WTC11 (cell line): Measurements from ENCODE around the gene DNM3. TPM values are rescaled to one million over a fixed set of nuclear protein-coding genes. Genes with fewer than 3 reads are reported as not detected.

ENCODE experiments used
- ATAC-seq: fragments of 200-7000 bp; cut with Tn5 transposase; 2 replicates; pipeline ENCODE4 v1.10.0; 2021; ENCODE audit warnings: mild to moderate bottlenecking, moderate library complexity
- CTCF ChIA-PET: fragments of 300-600 bp; sonication (Branson Sonifier 250); formaldehyde crosslinking; loops from one replicate; lab custom pipeline; 2021; ENCODE audit warnings: antibody characterized with exemption; lab: Charles Lee
- POLR2A ChIA-PET: fragments of 350-600 bp; sonication (Branson Sonifier 250); formaldehyde crosslinking; loops from one replicate; lab custom pipeline; 2021; ENCODE audit warnings: antibody characterized with exemption; lab: Charles Lee
- DNase-seq: peaks from one replicate; pipeline ENCODE4 v3.0.0; 2021; ENCODE audit warnings: low spot score
- H3K27ac Mint-ChIP-seq: 2 replicates; pipeline ENCODE4 v1.8.0; 2021; ENCODE audit warnings: mixed read lengths
- H3K27me3 Mint-ChIP-seq: 2 replicates; pipeline ENCODE4 v1.8.0; 2021; ENCODE audit warnings: low read depth, mild to moderate bottlenecking, moderate library complexity, mixed read lengths
- H3K36me3 Mint-ChIP-seq: 2 replicates; pipeline ENCODE4 v1.8.0; 2021; ENCODE audit warnings: mixed read lengths
- H3K4me1 Mint-ChIP-seq: 2 replicates; pipeline ENCODE4 v1.8.0; 2022; ENCODE audit warnings: mixed read lengths
- H3K4me3 Mint-ChIP-seq: 2 replicates; pipeline ENCODE4 v1.8.0; 2021; ENCODE audit warnings: mild to moderate bottlenecking, moderate library complexity, mixed read lengths
- H3K9me3 Mint-ChIP-seq: 2 replicates; pipeline ENCODE4 v1.8.0; 2021; ENCODE audit warnings: mixed read lengths
- ESRRA ChIP-seq: sonication (generic); formaldehyde crosslinking; IDR thresholded peaks from 2 replicates; pipeline ENCODE4 v1.8.1; 2022; ENCODE audit warnings: mild to moderate bottlenecking, missing genetic modification reagents, borderline replicate concordance
- GRHL2 ChIP-seq: fragments of 250-450 bp; sonication (Bioruptor Pico); IDR thresholded peaks from 2 replicates; pipeline ENCODE4 v1.8.0; 2022; ENCODE audit warnings: mild to moderate bottlenecking, moderate library complexity; ENCODE audit not compliant: insufficient replicate concordance, severe bottlenecking
- HMGA2 ChIP-seq: fragments of 250-450 bp; sonication (Bioruptor Pico); IDR thresholded peaks from 2 replicates; pipeline ENCODE4 v1.4.0; 2021; ENCODE audit warnings: mild to moderate bottlenecking, moderate library complexity
- OVOL2 ChIP-seq: fragments of 250-450 bp; sonication (Bioruptor Pico); IDR thresholded peaks from 2 replicates; pipeline ENCODE4 v1.9.0; 2021; ENCODE audit warnings: mild to moderate bottlenecking, borderline replicate concordance
- PRRX2 ChIP-seq: fragments of 250-450 bp; sonication (Bioruptor Pico); IDR thresholded peaks from 2 replicates; pipeline ENCODE4 v1.8.0; 2021; ENCODE audit warnings: mild to moderate bottlenecking
- RELA ChIP-seq: sonication (generic); formaldehyde crosslinking; IDR thresholded peaks from 2 replicates; pipeline ENCODE4 v1.8.1; 2022; ENCODE audit warnings: missing genetic modification reagents, mild to moderate bottlenecking, borderline replicate concordance
- SMAD4 ChIP-seq: sonication (generic); formaldehyde crosslinking; IDR thresholded peaks from 2 replicates; pipeline ENCODE4 v1.8.0; 2022; ENCODE audit warnings: mild to moderate bottlenecking, missing genetic modification reagents
- SP1 ChIP-seq: sonication (generic); formaldehyde crosslinking; conservative IDR thresholded peaks from 2 replicates; pipeline ENCODE4 v1.8.1; 2022; ENCODE audit warnings: missing genetic modification reagents
- TEAD1 ChIP-seq: sonication (generic); formaldehyde crosslinking; IDR thresholded peaks from 2 replicates; pipeline ENCODE4 v1.8.0; 2022; ENCODE audit warnings: mild to moderate bottlenecking, missing genetic modification reagents
- TEAD4 ChIP-seq: sonication (generic); formaldehyde crosslinking; IDR thresholded peaks from 2 replicates; pipeline ENCODE4 v1.8.0; 2022; ENCODE audit warnings: mild to moderate bottlenecking, missing genetic modification reagents
- TP53 ChIP-seq: sonication (generic); formaldehyde crosslinking; IDR thresholded peaks from 2 replicates; pipeline ENCODE4 v1.8.1; 2023; ENCODE audit warnings: mild to moderate bottlenecking, missing genetic modification reagents
- ZNF219 ChIP-seq: sonication (generic); formaldehyde crosslinking; IDR thresholded peaks from 2 replicates; pipeline ENCODE4 v1.8.0; 2023; ENCODE audit warnings: missing genetic modification reagents, mild to moderate bottlenecking, borderline replicate concordance
- ZNF263 ChIP-seq: sonication (generic); formaldehyde crosslinking; IDR thresholded peaks from 2 replicates; pipeline ENCODE4 v1.8.1; 2022; ENCODE audit warnings: low read depth, mild to moderate bottlenecking, moderate library complexity, missing genetic modification reagents
- ZNF317 ChIP-seq: sonication (generic); formaldehyde crosslinking; IDR thresholded peaks from 2 replicates; pipeline ENCODE4 v1.8.1; 2023; ENCODE audit warnings: low read depth, mild to moderate bottlenecking, moderate library complexity, missing genetic modification reagents, borderline replicate concordance
- ZNF396 ChIP-seq: fragments of 250-450 bp; sonication (Bioruptor Pico); IDR thresholded peaks from 2 replicates; pipeline ENCODE4 v1.8.0; 2021; ENCODE audit warnings: mild to moderate bottlenecking, moderate library complexity, borderline replicate concordance
- total RNA-seq: library from RNA; stranded (reverse); gene quantifications from 3 replicates; pipeline ENCODE4 v1.2.3, GENCODE V29; 2021
- TF ChIP-seq, protein P1 (sequence below): sonication (generic); formaldehyde crosslinking; IDR thresholded peaks from 2 replicates; pipeline ENCODE4 v1.8.0; 2023; ENCODE audit warnings: missing genetic modification reagents, mild to moderate bottlenecking, borderline replicate concordance
- TF ChIP-seq, protein P2 (sequence below): fragments of 250-450 bp; sonication (Bioruptor Pico); conservative IDR thresholded peaks from 2 replicates; pipeline ENCODE4 v1.9.0; 2021; ENCODE audit warnings: mild to moderate bottlenecking
- TF ChIP-seq, protein P3 (sequence below): fragments of 250-450 bp; sonication (Bioruptor Pico); IDR thresholded peaks from 2 replicates; pipeline ENCODE4 v1.9.0; 2021; ENCODE audit warnings: mild to moderate bottlenecking
- TF ChIP-seq, protein P4 (sequence below): sonication (generic); formaldehyde crosslinking; IDR thresholded peaks from 2 replicates; pipeline ENCODE4 v1.8.0; 2022; ENCODE audit warnings: missing genetic modification reagents
- TF ChIP-seq, protein P5 (sequence below): sonication (generic); formaldehyde crosslinking; IDR thresholded peaks from 2 replicates; pipeline ENCODE4 v1.8.1; 2023; ENCODE audit warnings: mild to moderate bottlenecking, missing genetic modification reagents
- TF ChIP-seq, protein P6 (sequence below): sonication (generic); formaldehyde crosslinking; conservative IDR thresholded peaks from 2 replicates; pipeline ENCODE4 v1.8.1; 2022; ENCODE audit warnings: mild to moderate bottlenecking, missing genetic modification reagents

The DNM3 gene
- total RNA-seq, 1 experiment from 2014 or later = 1.9 TPM

DNA sequence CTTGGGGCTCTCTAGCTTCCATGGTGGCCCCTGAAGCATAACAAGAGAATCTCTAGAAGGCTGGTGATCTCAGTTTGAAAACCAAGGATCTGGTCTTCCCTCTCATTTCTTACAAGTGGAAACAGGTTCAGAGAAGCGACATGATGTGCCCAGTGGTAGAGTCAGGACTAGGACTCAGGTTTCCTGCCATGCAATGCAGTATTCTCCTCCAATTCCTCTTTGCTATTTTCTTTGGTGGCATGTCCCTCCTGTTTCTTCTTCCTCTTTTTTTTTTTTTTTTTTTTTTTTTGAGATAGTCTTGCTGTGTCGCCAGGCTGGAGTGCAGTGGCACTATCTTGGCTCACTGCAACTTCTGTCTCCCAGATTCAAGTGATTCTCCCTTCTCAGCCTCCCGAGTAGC lies 383.6 kb downstream of the DNM3 start:
- no peak overlapping the region for H3K4me3 Mint-ChIP-seq
- TF ChIP-seq TEAD1 (CRISPR knock-in tag) (no peak), HMGA2 (no peak), TP53 (CRISPR knock-in tag) (no peak), PRRX2 (CRISPR knock-in tag) (no peak), ZNF219 (CRISPR knock-in tag) (no peak), ZNF263 (CRISPR knock-in tag) (no peak), ESRRA (CRISPR knock-in tag) (no peak), OVOL2 (no peak), SP1 (CRISPR knock-in tag) (no peak)
- TF ChIP-seq, protein P1, sequence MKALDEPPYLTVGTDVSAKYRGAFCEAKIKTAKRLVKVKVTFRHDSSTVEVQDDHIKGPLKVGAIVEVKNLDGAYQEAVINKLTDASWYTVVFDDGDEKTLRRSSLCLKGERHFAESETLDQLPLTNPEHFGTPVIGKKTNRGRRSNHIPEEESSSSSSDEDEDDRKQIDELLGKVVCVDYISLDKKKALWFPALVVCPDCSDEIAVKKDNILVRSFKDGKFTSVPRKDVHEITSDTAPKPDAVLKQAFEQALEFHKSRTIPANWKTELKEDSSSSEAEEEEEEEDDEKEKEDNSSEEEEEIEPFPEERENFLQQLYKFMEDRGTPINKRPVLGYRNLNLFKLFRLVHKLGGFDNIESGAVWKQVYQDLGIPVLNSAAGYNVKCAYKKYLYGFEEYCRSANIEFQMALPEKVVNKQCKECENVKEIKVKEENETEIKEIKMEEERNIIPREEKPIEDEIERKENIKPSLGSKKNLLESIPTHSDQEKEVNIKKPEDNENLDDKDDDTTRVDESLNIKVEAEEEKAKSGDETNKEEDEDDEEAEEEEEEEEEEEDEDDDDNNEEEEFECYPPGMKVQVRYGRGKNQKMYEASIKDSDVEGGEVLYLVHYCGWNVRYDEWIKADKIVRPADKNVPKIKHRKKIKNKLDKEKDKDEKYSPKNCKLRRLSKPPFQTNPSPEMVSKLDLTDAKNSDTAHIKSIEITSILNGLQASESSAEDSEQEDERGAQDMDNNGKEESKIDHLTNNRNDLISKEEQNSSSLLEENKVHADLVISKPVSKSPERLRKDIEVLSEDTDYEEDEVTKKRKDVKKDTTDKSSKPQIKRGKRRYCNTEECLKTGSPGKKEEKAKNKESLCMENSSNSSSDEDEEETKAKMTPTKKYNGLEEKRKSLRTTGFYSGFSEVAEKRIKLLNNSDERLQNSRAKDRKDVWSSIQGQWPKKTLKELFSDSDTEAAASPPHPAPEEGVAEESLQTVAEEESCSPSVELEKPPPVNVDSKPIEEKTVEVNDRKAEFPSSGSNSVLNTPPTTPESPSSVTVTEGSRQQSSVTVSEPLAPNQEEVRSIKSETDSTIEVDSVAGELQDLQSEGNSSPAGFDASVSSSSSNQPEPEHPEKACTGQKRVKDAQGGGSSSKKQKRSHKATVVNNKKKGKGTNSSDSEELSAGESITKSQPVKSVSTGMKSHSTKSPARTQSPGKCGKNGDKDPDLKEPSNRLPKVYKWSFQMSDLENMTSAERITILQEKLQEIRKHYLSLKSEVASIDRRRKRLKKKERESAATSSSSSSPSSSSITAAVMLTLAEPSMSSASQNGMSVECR (CRISPR knock-in tag) = no peak
- TF ChIP-seq, protein P2, sequence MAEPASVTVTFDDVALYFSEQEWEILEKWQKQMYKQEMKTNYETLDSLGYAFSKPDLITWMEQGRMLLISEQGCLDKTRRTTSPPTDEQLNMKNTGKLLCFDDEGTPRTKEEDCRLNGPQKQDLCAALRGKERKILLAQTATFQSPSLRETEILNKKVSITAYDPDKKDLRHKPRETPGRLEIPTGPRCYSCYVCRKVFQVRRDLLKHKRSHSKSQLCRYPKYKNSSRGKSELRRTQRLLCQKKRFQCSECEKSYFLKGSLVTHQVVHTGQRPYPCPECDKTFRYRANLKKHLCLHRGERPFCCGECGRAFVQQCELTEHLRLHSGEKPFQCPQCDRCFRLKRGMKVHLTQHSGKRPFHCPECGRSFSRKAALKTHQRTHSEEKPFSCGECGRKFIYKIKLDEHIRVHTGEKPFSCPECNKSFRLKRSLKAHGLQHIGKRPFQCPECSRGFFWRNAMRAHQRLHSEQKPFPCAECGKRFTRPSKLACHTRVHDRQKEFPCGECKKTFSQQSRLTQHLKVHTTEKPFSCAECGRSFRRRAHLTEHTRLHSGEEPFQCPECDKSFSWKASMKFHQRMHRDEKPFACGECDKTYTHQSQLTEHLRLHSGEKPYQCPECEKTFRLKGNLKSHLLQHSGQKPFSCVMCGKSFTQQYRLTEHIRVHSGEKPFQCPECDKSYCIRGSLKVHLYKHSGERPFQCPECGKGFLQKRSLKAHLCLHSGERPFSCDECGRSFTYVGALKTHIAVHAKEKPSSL = no peak
- no peaks in the 10 kb centered on the region for H3K4me1 Mint-ChIP-seq
- ChIA-PET CTCF (no interaction called here), POLR2A (no interaction called here)
- no peak for DNase-seq
- no peaks in the 10 kb centered on the region for H3K36me3 Mint-ChIP-seq
- no peaks in the 10 kb centered on the region for H3K27me3 Mint-ChIP-seq
- no peaks in the 10 kb centered on the region for H3K9me3 Mint-ChIP-seq
- ATAC-seq = no peak
- H3K27ac Mint-ChIP-seq = no peak overlapping the region

DNA sequence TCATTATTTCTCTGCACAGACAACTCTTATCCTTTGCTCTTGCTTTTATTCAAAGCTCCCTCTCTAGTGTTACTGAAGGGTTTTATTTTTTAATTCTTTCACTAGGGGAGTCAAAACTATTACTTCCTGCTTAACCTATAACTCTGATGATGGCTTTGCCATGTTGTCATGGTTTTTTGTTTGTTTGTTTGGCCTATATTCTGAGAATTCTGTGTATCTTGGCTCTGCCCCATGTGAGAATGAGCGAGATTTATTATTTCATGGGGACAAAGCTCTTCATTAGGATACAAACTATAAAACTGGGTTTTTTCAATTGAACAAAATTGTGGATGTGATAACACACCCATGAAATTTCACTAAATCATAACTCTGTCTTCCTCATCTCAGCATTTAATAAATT lies 388.6 kb downstream of the DNM3 start:
- Mint-ChIP-seq H3K27me3 (no peaks in the 10 kb centered on the region; the same call in 1 of the 2 replicates), H3K4me1 (no peaks in the 10 kb centered on the region), H3K4me3 (no peak overlapping the region), H3K9me3 (peaks cover 12% of the 10 kb centered on the region), H3K27ac (no peak overlapping the region), H3K36me3 (no peaks in the 10 kb centered on the region; the same call in 1 of the 2 replicates)
- no peak for ATAC-seq
- DNase-seq = no peak
- ChIA-PET POLR2A (no interaction called here), CTCF (no interaction called here)
- TF ChIP-seq, protein P3, sequence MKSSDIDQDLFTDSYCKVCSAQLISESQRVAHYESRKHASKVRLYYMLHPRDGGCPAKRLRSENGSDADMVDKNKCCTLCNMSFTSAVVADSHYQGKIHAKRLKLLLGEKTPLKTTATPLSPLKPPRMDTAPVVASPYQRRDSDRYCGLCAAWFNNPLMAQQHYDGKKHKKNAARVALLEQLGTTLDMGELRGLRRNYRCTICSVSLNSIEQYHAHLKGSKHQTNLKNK (CRISPR knock-in tag) = no peak
- TF ChIP-seq ZNF396 (CRISPR knock-in tag) (no peak), TP53 (CRISPR knock-in tag) (no peak), GRHL2 (CRISPR knock-in tag) (no peak), ZNF317 (no peak), SMAD4 (CRISPR knock-in tag) (no peak), TEAD4 (CRISPR knock-in tag) (no peak), RELA (CRISPR knock-in tag) (no peak)
- TF ChIP-seq, protein P4, sequence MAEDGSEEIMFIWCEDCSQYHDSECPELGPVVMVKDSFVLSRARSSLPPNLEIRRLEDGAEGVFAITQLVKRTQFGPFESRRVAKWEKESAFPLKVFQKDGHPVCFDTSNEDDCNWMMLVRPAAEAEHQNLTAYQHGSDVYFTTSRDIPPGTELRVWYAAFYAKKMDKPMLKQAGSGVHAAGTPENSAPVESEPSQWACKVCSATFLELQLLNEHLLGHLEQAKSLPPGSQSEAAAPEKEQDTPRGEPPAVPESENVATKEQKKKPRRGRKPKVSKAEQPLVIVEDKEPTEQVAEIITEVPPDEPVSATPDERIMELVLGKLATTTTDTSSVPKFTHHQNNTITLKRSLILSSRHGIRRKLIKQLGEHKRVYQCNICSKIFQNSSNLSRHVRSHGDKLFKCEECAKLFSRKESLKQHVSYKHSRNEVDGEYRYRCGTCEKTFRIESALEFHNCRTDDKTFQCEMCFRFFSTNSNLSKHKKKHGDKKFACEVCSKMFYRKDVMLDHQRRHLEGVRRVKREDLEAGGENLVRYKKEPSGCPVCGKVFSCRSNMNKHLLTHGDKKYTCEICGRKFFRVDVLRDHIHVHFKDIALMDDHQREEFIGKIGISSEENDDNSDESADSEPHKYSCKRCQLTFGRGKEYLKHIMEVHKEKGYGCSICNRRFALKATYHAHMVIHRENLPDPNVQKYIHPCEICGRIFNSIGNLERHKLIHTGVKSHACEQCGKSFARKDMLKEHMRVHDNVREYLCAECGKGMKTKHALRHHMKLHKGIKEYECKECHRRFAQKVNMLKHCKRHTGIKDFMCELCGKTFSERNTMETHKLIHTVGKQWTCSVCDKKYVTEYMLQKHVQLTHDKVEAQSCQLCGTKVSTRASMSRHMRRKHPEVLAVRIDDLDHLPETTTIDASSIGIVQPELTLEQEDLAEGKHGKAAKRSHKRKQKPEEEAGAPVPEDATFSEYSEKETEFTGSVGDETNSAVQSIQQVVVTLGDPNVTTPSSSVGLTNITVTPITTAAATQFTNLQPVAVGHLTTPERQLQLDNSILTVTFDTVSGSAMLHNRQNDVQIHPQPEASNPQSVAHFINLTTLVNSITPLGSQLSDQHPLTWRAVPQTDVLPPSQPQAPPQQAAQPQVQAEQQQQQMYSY = no peak
- TF ChIP-seq, protein P5, sequence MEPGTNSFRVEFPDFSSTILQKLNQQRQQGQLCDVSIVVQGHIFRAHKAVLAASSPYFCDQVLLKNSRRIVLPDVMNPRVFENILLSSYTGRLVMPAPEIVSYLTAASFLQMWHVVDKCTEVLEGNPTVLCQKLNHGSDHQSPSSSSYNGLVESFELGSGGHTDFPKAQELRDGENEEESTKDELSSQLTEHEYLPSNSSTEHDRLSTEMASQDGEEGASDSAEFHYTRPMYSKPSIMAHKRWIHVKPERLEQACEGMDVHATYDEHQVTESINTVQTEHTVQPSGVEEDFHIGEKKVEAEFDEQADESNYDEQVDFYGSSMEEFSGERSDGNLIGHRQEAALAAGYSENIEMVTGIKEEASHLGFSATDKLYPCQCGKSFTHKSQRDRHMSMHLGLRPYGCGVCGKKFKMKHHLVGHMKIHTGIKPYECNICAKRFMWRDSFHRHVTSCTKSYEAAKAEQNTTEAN (CRISPR knock-in tag) = no peak
- TF ChIP-seq, protein P6, sequence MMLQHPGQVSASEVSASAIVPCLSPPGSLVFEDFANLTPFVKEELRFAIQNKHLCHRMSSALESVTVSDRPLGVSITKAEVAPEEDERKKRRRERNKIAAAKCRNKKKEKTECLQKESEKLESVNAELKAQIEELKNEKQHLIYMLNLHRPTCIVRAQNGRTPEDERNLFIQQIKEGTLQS (CRISPR knock-in tag) = no peak
